A673 (cell line): ENCODE data around the gene ZNF337. TPM values are rescaled to one million over a fixed set of nuclear protein-coding genes. Genes with fewer than 3 reads are reported as not detected.
A peak's percentile ranks its signal among the peaks of the same experiment; 100 is the strongest.

Experiments
- BruUV-seq: library from RNA; stranded (reverse); fragments of 400-500 nt; replicated peaks from 2 replicates; lab custom pipeline; 2021; lab: Mats Ljungman, UMichigan
- CTCF ChIA-PET: fragments of 300-600 bp; sonication (Branson Sonifier 250); formaldehyde crosslinking; loops from one replicate; lab custom pipeline; 2022; ENCODE audit warnings: antibody characterized with exemption; lab: Charles Lee
- POLR2A ChIA-PET: fragments of 300-600 bp; sonication (Branson Sonifier 250); formaldehyde crosslinking; loops from one replicate; lab custom pipeline; 2022; ENCODE audit warnings: antibody characterized with exemption; ENCODE audit not compliant: low non-redundant PET; lab: Charles Lee
- DNase-seq: peaks from one replicate; pipeline ENCODE4 v3.0.0-alpha.2; 2015; ENCODE audit warnings: low spot score
- H3K27ac ChIP-seq: fragments of 200-600 bp; sonication (generic); 2 replicates; pipeline ENCODE4 v1.5.1; 2016; ENCODE audit warnings: mixed run types, low read depth, mild to moderate bottlenecking, mixed read lengths, antibody characterized with exemption, low read length; ENCODE audit not compliant: poor library complexity, severe bottlenecking
- H3K27me3 ChIP-seq: fragments of 200-600 bp; sonication (generic); replicated peaks from 2 replicates; pipeline ENCODE4 v1.6.1; 2017; ENCODE audit warnings: mixed run types, low read depth, mild to moderate bottlenecking, mixed read lengths, antibody characterized with exemption, low read length; ENCODE audit not compliant: insufficient read depth, poor library complexity
- H3K36me3 ChIP-seq: fragments of 200-600 bp; sonication (generic); 2 replicates; pipeline ENCODE4 v1.6.1; 2016; ENCODE audit warnings: mixed run types, mild to moderate bottlenecking, mixed read lengths, antibody characterized with exemption, low read length; ENCODE audit not compliant: insufficient read depth, poor library complexity, severe bottlenecking
- H3K4me1 ChIP-seq: fragments of 200-600 bp; sonication (generic); 2 replicates; pipeline ENCODE4 v1.6.1; 2017; ENCODE audit warnings: mixed run types, mild to moderate bottlenecking, mixed read lengths, antibody characterized with exemption, low read length; ENCODE audit not compliant: insufficient read depth, poor library complexity, severe bottlenecking
- H3K4me3 ChIP-seq: fragments of 200-600 bp; sonication (generic); 2 replicates; pipeline ENCODE4 v1.5.1; 2016; ENCODE audit warnings: low read depth, mixed run types, mild to moderate bottlenecking, mixed read lengths, low read length; ENCODE audit not compliant: poor library complexity, severe bottlenecking
- H3K9me3 ChIP-seq: fragments of 200-600 bp; sonication (generic); 2 replicates; pipeline ENCODE4 v1.6.1; 2016; ENCODE audit warnings: mixed run types, low read depth, mild to moderate bottlenecking, mixed read lengths, antibody characterized with exemption, low read length; ENCODE audit not compliant: poor library complexity, severe bottlenecking
- CTCF ChIP-seq: fragments of 300-800, 200-600 bp; sonication (generic); conservative IDR thresholded peaks from 2 replicates; pipeline ENCODE4 v1.5.1; 2017; ENCODE audit warnings: low read depth, mild to moderate bottlenecking, antibody characterized with exemption, low read length, moderate library complexity, mixed read lengths
- EZH2 ChIP-seq: fragments of 200-600 bp; sonication (generic); IDR thresholded peaks from 2 replicates; pipeline ENCODE4 v1.6.1; 2017; ENCODE audit warnings: borderline replicate concordance, low read depth, mild to moderate bottlenecking, mixed read lengths, antibody characterized with exemption, low read length; ENCODE audit not compliant: poor library complexity, severe bottlenecking
- intact Hi-C: fragments of 100-400 bp; cut with micrococcal nuclease; formaldehyde crosslinking; loops from one replicate; pipeline ENCODE4 v1.10.0; 2022; ENCODE audit not compliant: unreplicated experiment
- total RNA-seq: library from RNA; stranded (reverse); gene quantifications from 2 replicates; pipeline ENCODE4 v1.2.3, GENCODE V29; 2021

The ZNF337 gene
- total RNA-seq, 1 experiment from 2014 or later, result 17.9 TPM

- DNase-seq, result no peak
- intact Hi-C loops, result no loop called here
- CTCF ChIA-PET, result no interaction called here
- no peaks in the 10 kb centered on the region for H3K27me3 ChIP-seq
- H3K9me3 ChIP-seq, result no peaks in the 10 kb centered on the region
- H3K4me3 ChIP-seq, result no peak overlapping the region
- POLR2A ChIA-PET, result no interaction called here
- peaks cover 15% of the 10 kb centered on the region for H3K36me3 ChIP-seq
- no peaks in the 10 kb centered on the region for H3K4me1 ChIP-seq
- TF ChIP-seq EZH2, result no peak
- H3K27ac ChIP-seq, result no peak overlapping the region
- no TSS peak for BruUV-seq
Measured at GRCh38 chr20:25683050-25683449, 13.6 kb downstream of the ZNF337 start.

- peaks cover 43% of the 10 kb centered on the region for H3K36me3 ChIP-seq
- DNase-seq, result no peak
Measured at GRCh38 chr20:25676164-25676809, 20.4 kb downstream of the ZNF337 start.

GRCh38 chr20:25675161-25675560 lies 21.5 kb downstream of the ZNF337 start:
- DNase-seq, result no peak
- H3K4me3 ChIP-seq, result no peak overlapping the region
- H3K36me3 ChIP-seq, result peaks cover 43% of the 10 kb centered on the region
- no TSS peak for BruUV-seq
- POLR2A ChIA-PET, result no interaction called here
- H3K27me3 ChIP-seq, result no peaks in the 10 kb centered on the region
- CTCF ChIA-PET, result no interaction called here
- H3K9me3 ChIP-seq, result no peaks in the 10 kb centered on the region
- intact Hi-C loops, result no loop called here
- H3K4me1 ChIP-seq, result no peaks in the 10 kb centered on the region
- no peak overlapping the region for H3K27ac ChIP-seq
- TF ChIP-seq EZH2, result no peak
- TF ChIP-seq CTCF, result no peak

More at GRCh38 chr20:25676164-25676809, 20.4 kb downstream of the ZNF337 start:
- BruUV-seq, result TSS peak; percentile 25
- no peaks in the 10 kb centered on the region for H3K9me3 ChIP-seq
- H3K27me3 ChIP-seq, result no peaks in the 10 kb centered on the region
- ChIA-PET CTCF (no interaction called here), POLR2A (no interaction called here)
- H3K27ac ChIP-seq, result no peak overlapping the region
- TF ChIP-seq EZH2, result no peak
- TF ChIP-seq CTCF, result no peak
- H3K4me1 ChIP-seq, result no peaks in the 10 kb centered on the region
- intact Hi-C loops, result no loop called here
- no peak overlapping the region for H3K4me3 ChIP-seq
